ENCODE data around the gene NET1.
"Not testable (repeated sequence)": the region's sequence is repeated elsewhere in the genome, so short reads cannot be mapped to it uniquely, and the experiment has no call there.

NET1 gene

DNA sequence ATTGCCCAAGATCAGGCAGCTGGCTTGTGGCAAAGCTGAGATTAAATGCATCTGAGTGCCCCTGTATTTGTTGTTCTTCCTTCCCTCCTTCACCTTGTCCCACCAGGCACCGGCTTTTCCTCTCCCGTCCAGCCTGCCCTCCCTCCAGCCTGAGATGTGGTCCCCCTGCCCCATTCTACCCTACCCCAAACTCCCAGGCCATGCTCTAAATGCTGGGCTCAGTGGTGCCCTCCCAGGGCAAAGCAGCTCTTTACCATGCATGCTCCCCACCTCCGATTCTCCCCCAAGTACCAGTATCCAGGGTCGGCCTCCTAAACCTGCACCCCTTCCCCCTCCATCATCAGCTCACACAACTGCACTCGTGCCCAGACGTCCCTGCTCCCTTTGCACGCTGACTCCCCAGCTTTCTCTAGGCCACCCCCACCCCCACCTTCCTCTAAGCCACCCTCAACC is 50.5 kb downstream of the NET1 start:
- DNase-seq (ENCODE audit: low read depth), result no peak

DNA sequence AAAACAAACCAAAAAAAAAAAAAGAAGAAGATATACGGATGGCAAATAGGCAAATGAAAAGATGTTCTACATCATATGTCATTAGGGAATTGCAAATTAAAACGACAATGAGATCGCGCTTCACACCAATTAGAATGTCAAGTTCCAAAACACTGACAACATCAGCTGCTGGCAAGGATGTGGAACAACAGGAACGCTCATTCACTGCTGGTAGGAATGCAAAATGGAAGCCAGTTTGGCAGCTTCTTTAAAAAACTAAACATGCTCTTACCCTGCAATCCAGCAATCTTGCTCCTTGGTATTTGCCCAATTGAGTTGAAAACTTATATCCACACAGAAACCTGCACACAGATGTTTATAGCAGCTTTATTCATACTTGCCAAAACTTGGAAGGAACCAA is 52.2 kb downstream of the NET1 start:
- DNase-seq (ENCODE audit: low read depth), result no peak

DNA sequence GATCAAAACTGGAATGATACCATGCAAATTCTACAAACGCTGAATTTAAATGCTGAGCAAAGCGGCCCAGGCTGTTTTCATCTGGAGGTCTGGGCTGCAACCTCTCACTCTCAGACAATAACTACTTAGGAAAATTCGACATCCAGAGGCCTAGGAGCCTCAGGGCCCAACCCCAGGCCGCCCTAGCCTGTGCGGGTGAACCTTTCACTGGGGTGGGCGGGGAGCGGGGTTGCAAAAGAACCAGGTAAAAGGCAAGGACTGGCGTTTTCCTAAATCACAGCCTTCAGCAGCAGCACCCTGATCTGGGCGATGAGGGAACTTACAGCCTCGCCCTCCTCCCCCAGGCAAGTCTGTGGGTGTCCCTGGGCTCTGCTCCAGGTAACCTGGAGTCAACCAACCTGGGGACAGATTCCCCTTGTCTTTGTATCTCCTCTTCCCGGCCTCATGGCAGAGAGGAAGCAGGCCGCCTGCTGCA is 53.7 kb downstream of the NET1 start:
- no peak for DNase-seq (ENCODE audit: low read depth)

DNA sequence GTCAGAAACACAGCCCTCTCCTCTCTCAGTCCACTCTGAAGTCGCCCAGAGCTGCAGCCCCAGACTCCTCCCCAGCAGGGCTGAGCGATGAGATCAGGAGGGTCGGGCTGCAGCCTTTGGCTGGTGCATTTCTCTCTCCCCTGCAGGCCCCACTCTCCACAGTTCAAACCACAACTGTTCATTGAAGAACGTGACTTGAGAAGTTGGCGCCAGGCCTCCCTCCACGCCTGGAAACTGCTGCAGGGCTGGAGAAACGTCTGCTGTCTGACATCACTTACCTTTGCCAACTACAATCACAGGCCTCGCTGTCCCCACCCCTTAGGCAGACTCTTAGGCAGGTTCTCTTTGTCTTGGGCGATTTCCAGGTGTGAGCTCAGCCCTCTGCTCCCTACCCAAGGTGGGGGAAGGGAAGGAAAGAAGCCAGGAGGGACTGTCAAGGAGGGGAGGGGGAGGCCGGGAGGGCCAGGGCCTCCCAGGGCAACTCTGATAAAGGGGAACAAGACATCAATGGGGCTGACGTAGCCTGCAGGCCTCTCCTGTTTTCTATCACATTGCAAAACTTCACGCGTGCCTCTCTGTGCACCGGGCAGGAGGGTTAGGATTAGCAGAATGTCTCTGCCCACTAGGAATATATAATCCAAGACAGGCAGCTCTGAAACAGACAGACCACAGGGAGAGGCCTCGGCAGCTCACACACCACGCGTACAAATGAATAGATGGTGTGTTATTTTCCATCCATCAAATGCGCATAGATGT is 54.3 kb downstream of the NET1 start:
- no peak for DNase-seq (ENCODE audit: low read depth)

DNA sequence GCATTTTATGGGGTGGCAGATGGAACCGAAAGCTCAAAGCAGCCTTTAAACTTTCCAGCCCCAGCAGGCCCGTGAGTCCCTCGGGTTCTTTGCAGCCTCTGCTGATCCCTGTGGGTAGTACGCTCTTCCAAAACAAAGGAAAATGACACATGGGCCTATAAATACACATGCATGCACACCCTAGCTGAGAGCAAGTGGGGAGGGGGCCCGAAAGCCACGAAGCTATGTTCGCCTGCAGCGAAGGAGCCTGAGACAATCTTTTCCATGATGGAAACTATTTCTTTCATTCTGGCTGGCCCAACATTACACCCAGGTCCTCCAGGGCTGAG is 54.8 kb downstream of the NET1 start:
- DNase-seq (ENCODE audit: low read depth), result no peak

DNA sequence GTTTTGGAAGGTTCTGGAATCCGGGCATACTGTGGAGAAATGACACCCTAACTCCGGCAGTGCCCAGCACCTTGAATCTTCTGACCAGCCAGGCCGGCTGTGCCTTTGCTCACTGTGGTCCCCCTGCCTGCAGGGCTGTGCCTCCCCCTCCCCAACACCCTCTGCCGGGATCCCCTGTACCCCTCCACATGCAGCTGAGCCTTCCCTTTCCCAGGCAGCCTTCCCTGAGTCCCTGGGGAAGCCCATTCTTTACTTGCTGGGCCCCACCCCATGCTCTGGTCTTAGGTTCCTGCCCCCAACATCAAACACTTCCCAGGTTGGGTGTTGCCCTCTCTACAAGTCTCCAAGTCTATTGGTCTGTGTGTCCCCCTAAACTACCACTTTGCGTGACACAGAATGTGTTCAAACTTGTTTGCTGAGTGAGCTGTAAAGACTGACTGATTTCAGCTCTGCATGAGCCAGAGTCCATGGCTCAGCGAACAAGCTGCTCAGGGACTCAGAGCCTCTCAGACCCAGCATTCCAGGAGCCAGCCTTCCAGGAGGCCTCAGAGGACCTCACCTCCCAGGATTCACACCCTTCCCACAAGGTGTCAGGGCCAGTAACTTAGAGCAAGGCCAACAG is 55.4 kb downstream of the NET1 start:
- no peak for DNase-seq (ENCODE audit: low read depth)

DNA sequence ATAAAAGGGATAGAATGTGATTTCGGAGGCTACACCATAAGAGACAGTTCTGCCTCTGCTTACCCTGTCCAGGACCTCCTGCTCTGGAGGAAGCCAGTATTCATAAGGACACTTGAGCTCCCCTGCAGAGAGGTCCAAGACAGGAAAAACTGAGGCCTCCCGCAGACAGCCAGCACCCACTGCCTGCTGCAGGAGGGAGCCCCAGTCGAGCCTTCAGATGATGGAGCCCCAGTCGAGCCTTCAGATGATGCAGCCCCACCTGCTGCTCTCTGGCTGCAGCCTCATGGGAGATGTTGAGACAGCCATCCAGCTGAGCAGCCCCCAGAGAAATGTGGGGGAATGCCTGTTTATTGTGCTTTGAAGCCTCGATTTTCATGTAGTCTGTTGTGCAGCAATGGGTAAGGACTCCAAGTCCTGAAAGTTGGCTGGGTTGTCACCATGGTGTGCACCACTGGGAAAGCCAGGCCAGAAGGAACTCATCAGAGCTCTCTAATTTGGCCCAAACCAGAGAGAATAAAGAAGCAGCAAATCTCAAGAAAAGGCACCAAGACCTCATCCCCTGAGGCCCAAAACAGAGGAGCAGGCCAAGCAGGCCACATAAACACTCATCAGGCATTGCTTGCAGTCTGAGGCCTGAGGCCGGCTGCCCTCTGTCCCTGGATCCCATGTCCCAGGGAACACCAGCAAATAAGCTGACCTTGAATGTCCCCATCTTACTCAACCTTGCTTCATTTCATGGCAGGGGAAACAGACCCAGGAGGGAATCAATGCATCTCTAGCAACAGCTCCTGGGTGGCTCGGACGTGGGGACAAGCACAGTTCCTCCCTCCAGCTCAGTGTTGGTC is 56.1 kb downstream of the NET1 start:
- DNase-seq (ENCODE audit: low read depth), result no peak

DNA sequence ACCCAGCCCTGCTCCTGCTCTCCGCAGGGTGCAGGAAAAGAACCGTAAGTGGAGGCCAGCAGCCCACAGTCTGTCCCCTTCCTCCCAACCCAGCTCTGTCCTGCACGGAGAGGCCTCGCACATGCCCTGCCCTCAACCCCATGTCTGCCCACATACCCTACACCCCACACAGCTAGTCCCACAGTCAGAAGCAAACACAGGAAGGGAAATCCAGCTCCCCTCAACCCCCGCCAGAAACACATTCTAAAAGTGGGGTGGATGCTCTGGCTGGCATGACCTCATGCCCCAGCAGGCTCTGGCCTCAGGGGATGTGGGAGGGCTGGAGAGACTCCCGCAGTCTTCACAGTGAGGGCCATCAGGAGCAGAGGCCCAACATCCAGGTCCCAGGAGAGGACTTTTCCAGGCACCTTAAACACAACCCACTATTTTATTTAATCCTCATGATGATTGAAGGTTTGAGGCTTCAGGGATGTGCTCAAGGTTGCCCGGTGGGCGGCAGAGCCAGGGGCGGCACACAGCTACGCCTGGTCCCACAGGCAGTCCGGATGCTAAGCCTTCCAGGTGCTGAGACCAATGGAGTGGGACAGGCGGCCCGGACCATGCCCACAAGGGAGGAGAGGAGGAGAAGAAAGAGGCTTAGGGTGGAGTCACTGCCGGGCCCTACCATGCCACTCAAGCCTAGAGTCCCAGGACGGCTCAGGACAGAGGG is 57.1 kb downstream of the NET1 start:
- DNase-seq (ENCODE audit: low read depth), result no peak

DNA sequence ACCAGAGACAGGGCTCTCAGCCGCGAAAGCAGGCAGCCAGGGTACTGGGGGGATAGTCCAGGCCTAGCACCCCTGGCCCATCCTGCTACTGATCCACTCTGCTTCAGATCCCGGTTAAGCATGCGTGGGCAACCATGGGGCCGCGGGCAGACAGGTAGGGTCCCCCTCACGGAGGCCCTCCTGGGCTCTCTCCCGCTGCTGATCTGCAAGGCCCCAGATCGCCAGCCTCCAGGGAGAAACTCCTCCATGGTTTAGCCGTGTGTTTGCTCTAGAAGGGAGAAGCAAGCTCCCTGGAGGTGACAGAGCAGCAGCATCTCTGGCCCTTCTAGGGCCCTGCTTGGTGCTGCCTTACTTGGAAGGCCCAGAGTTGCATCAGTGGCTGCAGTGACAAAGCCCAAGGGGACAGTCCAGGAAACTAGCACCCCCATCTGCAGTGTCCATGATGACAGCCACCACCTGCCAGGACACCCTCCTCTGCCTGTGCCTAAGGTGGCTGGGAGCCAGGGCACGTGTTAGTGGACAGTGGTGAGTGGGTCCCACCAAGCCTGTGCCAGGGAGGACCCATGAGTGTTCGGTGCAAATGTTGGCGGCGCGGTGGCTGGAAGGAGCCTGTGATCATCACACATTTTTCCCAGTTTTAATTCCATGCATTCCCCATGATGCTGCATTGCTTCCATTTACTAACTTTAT is 57.9 kb downstream of the NET1 start:
- DNase-seq (ENCODE audit: low read depth), result no peak

DNA sequence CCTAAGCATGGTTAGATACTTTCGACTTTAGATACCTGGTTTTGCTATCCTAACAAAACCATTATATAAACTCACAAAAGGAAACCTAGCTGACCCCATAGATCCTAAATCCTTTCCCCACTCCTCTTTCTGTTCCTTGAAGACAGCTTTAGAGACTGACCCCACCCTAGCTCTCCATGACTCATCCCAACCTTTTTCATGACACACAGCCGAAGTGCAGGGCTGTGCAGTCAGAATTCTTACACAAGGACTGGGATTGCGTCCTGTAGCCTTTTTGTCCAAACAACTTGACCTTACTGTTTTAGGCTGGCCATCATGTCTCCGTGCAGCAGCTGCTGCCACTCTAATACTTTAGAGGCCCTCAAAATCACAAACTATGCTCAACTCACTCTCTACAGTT is 62.3 kb downstream of the NET1 start:
- DNase-seq (ENCODE audit: low read depth), result not testable (repeated sequence)

DNA sequence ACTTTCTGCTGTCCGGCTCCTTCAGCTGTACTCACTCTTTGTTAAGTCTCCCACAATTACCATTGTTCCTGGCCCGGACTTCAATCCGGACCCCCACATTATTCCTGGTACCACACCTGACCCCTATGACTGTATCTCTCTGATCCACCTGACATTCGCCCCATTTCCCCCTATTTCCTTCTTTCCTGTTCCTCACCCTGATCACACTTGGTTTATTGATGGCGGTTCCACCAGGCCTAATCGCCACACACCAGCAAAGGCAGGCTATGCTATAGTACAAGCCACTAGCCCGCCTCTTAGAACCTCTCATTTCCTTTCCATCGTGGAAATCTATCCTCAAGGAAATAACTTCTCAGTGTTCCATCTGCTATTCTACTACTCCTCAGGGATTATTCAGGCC is 62.7 kb downstream of the NET1 start:
- not testable (repeated sequence) for DNase-seq (ENCODE audit: low read depth)

DNA sequence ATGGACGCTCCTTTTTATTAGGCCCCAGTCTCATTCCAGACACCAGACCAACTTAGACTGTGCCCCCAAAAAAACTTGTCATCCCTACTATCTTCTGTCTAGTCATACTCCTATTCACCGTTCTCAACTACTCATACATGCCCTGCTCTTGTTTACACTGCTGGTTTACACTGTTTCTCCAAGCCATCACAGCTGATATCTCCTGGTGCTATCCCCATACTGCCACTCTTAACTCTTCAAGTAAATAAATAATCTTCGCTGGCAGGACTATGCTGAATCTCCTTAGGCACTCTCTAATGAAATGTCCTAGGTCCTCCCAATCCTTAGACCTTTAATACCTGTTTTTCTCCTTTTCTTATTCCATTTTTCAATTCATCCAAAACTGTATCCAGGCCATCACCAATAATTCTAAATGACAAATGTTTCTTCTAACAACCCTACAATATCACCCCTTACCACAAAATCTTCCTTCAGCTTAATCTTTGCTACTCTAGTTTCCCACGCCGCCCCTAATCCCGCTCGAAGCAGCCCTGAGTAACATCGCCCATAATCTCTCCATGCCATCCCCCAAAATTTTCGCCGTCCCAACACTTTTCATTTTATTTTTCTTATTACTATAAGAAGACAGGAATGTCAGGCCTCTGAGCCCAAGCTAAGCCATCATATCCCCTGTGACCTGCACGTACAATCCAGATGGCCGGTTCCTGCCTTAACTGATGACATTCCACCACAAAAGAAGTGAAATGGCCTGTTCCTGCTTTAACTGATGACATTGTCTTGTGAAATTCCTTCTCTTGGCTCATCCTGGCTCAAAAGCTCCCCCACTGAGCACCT is 63.8 kb downstream of the NET1 start:
- DNase-seq (ENCODE audit: low read depth), result not testable (repeated sequence)

DNA sequence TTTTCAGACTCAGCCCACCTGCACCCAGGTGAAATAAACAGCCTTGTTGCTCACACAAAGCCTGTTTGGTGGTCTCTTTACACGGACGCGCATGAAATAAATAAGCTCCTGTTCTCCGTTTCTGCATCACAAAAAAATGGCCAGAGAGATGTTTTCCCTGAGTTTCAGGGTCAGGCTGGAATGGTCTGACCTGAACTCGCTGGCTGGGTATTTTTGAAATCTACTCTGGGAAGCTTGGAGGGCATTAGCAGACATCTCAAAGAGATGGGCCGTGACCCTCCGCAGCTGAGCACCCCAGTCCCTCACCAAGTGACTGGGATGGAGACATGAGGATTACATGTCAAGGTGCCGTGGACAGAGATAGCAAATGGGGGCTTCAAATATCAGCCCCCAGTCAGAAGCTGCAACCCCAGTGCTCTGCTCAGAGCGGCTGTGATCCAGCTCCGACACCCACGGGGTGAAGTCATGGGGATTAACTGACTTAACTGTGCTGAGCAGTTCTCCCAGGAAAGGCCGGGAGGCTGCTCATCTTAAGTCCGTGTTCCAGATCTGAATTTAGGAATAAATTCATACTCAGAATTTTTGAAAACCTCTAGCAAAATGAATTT is 64.7 kb downstream of the NET1 start:
- DNase-seq (ENCODE audit: low read depth), result no peak

DNA sequence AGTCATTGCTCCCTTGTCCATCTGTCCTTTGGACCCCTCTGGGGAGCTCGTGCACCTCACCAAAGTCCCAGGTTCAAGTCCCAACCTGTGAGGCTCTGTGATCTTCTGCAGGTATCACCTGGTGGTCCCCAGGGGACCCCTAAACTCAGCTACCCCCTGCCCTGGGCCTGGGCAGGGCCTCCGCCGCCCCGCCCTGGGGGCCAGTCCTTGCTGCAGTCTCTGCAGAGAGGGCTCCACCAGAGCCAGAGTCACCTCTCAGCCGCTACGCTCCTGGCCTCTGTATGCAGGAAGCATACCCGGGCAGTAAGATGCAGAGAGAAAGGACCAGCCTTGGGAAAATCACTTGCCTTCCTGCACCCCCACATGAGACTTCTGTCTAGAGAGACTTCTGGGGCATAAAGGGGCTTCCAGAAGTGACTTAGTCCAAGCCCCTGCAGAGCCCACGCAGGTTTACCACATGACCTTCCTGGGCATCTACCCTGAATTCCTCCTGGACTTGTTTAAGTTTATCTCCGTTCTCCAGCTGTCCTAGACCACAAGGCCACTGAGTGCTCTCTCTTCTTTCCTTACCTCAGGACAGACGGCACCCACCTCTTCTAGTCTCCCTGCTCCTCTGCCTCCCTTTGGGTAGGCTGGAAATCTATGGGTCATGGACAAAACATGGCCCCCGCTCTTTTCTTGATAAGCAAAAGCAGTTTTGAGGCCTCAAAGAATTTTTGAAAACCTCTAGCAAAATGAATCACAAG is 65.8 kb downstream of the NET1 start:
- no peak for DNase-seq (ENCODE audit: low read depth)

DNA sequence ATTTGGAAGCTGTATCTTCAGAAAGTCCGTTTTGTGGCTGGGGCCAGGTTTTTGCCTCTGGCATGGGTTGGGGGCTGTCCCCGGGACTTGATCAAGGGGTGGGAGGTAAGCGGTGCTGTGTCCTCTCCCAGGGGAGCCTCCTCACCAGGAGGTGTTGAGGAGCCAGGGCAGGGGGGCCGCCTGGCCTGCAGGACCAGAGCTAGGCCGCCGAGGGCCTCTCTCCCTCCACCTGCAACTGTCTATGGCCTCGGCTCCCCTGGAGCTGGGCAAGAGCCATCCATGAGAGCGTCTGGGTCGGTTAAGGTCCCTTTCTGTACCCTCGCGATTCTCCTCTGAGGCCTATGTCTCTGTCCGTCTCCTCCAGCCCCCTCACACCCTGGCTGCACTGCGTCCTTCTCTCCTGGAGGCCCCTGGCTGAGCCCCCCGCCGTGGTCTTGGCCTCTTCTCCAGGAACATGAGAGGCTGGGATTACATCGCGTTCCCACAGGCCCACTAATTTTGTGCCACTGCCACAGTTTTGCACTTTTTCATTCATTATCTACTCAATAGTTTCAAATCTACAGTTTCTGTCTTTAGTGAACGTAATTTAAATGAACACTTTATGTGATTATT is 66.4 kb downstream of the NET1 start:
- no peak for DNase-seq (ENCODE audit: low read depth)

DNA sequence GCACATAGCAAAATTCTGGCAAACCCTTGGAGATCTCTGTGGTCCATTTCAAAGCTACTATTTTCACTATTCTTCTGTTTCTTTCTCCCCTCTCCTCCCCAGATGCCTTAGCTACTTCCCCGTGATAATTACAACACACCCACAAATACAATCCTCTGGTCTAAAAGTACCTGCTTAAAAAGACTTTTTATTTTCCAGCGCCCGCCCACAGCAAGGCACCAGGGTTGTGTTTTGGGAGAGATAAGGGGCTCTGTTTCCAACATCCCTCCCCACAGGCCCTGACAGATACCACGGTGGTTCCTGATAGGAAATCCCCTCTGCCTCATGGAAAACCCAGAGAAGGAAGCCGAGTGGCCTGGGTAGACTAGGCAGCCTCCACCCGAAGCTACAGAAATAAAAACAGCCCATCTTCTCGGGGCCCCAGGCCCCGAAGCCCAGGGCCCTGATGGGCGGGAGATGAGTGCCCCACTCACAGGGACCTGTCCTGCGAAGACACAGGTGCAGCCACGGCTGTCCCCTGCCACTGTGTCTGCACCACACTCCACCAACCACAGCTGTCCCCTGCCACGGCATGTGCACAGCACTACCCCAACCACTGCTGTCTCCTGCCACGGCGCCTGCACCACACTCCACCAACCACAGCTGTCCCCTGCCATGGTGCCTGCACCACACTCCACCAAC is 67.3 kb downstream of the NET1 start:
- DNase-seq (ENCODE audit: low read depth), result no peak

DNA sequence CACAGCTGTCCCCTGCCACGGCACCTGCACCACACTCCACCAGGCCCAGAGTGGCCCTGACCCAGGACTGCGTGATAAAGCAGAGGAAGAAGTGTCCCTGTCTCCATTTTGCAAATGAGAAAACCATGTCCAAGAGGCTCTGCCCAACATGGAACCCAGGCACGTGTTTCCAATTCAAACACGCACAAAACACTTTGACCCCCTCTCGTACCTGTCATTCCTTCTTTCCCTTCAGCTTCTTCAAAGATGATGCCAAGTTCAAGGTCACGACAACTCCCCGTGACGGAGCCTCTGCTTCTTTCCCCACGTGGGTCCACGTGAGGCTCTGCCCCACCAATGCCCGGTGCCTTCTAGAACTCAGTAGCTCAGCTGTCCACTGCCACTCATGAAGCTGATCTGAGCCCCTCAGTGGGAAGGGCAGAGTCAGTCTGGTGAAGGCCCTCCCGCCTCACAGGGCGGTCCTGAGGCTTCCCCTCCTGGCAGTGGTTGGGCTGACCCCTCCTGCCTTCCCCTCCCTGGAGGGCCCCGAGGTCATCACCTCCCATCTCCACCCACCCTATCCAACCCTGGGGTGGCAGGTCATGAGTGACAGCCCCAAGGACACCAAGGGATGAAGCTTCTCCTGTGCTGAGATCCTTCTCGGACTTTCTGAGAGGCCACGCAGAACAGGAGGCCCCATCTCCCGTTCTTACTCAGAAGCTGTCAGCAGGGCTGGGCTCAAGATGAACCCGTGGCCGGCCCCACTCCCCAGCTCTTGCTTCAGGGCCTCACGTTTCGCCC is 68.0 kb downstream of the NET1 start:
- no peak for DNase-seq (ENCODE audit: low read depth)

DNA sequence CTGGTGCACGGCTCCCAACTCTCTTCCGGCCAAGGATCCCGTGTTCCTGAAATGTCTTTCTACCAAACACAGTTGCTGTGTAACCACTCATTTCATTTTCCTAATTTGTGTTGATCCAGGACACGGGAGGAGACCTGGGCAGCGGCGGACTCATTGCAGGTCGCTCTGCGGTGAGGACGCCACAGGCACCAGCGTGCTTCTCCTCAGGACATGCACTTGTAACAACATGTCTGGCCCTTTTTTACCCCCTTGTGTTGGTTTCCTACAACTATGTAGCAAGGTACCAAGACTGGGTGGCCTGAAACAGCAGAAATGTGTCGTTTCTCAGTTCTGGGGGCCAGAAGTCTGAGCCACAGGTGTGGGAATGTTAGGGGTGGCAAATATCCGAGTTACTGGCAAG is 68.8 kb downstream of the NET1 start:
- no peak for DNase-seq (ENCODE audit: low read depth)

Data from stimulated activated CD8-positive, alpha-beta memory T cell treated with anti-CD3 and anti-CD28 coated beads, Interleukin-7, amount 100 ng/mL, for 24 hours (primary cell).